ENCODE measurements around the gene C3orf20.

Gene C3orf20

GRCh38 chr3:14780927-14781507 lies 106.1 kb downstream of the C3orf20 start:
- DNase-seq: peak; percentile 71

GRCh38 chr3:14783480-14784086 lies 108.6 kb downstream of the C3orf20 start:
- DNase-seq: no peak

- DNase-seq: no peak
These were observed 109.2 kb downstream of the C3orf20 start for GRCh38 chr3:14784087-14784681.

- no peak for DNase-seq
These were observed 110.5 kb downstream of the C3orf20 start for GRCh38 chr3:14785207-14786155.

GRCh38 chr3:14786369-14786768 lies 111.4 kb downstream of the C3orf20 start:
- no peak for DNase-seq

GRCh38 chr3:14787630-14788029 lies 112.7 kb downstream of the C3orf20 start:
- DNase-seq: no peak

- no peak for DNase-seq
These were observed 113.7 kb downstream of the C3orf20 start for GRCh38 chr3:14788644-14789043.

GRCh38 chr3:14789221-14789620 lies 114.3 kb downstream of the C3orf20 start:
- peak; percentile 44 for DNase-seq

- DNase-seq: peak; percentile 11
These were observed 114.8 kb downstream of the C3orf20 start for GRCh38 chr3:14789640-14790285.

GRCh38 chr3:14791343-14791945 lies 116.5 kb downstream of the C3orf20 start:
- DNase-seq: peak; percentile 61

- no peak for DNase-seq
These were observed 117.8 kb downstream of the C3orf20 start for GRCh38 chr3:14792691-14793121.

- no peak for DNase-seq
These were observed 118.4 kb downstream of the C3orf20 start for GRCh38 chr3:14793126-14793857.

- no peak for DNase-seq
These were observed 118.9 kb downstream of the C3orf20 start for GRCh38 chr3:14793858-14794234.

GRCh38 chr3:14794435-14794834 lies 119.5 kb downstream of the C3orf20 start:
- no peak for DNase-seq

- no peak for DNase-seq
These were observed 121.1 kb downstream of the C3orf20 start for GRCh38 chr3:14795996-14796395.

- DNase-seq: peak; percentile 37
These were observed 121.6 kb downstream of the C3orf20 start for GRCh38 chr3:14796403-14797077.

GRCh38 chr3:14797731-14798130 lies 122.8 kb downstream of the C3orf20 start:
- DNase-seq: no peak

- no peak for DNase-seq
These were observed 123.3 kb downstream of the C3orf20 start for GRCh38 chr3:14798231-14798630.

GRCh38 chr3:14799146-14799545 lies 124.2 kb downstream of the C3orf20 start:
- no peak for DNase-seq

GRCh38 chr3:14801031-14801430 lies 126.1 kb downstream of the C3orf20 start:
- DNase-seq: no peak

All from OCI-M1 (cell line).